Tibial nerve (tissue), 4 donors: ENCODE data around the gene SPDL1.

ENCODE experiments used
- CTCF ChIP-seq, 5 experiments: fragments of 200-600 bp in 3 of 5; fragments of 450-650 bp in 2 of 5; sonication (generic) in 3 of 5; IDR thresholded peaks; one replicate each; pipeline ENCODE4 v1.5.1; 2016 to 2019; ENCODE audit warnings: antibody characterized with exemption in 5 of 5, mild to moderate bottlenecking in 3 of 5, moderate library complexity in 2 of 5
- EP300 ChIP-seq, 2 donors: sonication (generic); formaldehyde crosslinking; IDR thresholded peaks; one replicate each; pipeline ENCODE4 v1.6.1; 2017; ENCODE audit warnings: antibody characterized with exemption in 2 of 2, mild to moderate bottlenecking in 1 of 2
- POLR2A ChIP-seq, 2 donors: fragments of 450-650 bp; IDR thresholded peaks; one replicate each; pipeline ENCODE4 v1.6.1; 2017; ENCODE audit warnings: antibody characterized with exemption in 2 of 2, mild to moderate bottlenecking in 2 of 2, moderate library complexity in 2 of 2

- TF ChIP-seq CTCF (IDR thresholded peaks at IDR 0.05) (no peak), POLR2A (IDR thresholded peaks at IDR 0.05) (no peak), EP300 (IDR thresholded peaks at IDR 0.05) (no peak)
These were observed 19.0 kb downstream of the SPDL1 start for GRCh38 chr5:169602535-169602934.
